Measurements from ENCODE around the gene LYRM7. TPM values are rescaled to one million over a fixed set of nuclear protein-coding genes. Genes with fewer than 3 reads are reported as not detected.

LYRM7 gene
- total and polyA plus RNA-seq, 10 of the 15 experiments (the other 5 are each of a cell fraction or from before 2014, with no cell fraction given): 9.2 to 68.8 (median 20.2) TPM

GRCh38 chr5:131150408-131150807, 20.3 kb upstream of the LYRM7 start:
- no peak for ATAC-seq
- CTCF ChIA-PET: no interaction called here
- no peak overlapping the region for H2AFZ ChIP-seq (ENCODE audit: control insufficient read depth, low read depth, low read length)
- TF ChIP-seq PKNOX1 (IDR thresholded peaks at IDR 0.05): no peak
- no peak for TF ChIP-seq TCF7 (IDR thresholded peaks at IDR 0.05; ENCODE audit: borderline replicate concordance)
- POLR2A ChIA-PET: interaction anchor here (0.6 kb wide), 1 partner anchor 11 kb away, joined by 3 read pairs; no protein-coding TSS in a partner anchor
- no peak overlapping the region for H3K9ac ChIP-seq (ENCODE audit: control insufficient read depth, insufficient read depth, low read length)
- no peaks in the 10 kb centered on the region for H3K9me3 ChIP-seq (replicated peaks; ENCODE audit: control insufficient read depth, insufficient read depth, low read length)
- WGBS (ENCODE audit: insufficient coverage, insufficient replicate concordance, low lambda C conversion rate, missing lambda C conversion rate): 86% methylated on average over 7 of the region's 7 CpGs
- H3K4me1 ChIP-seq (ENCODE audit: control insufficient read depth, insufficient read depth, low read length): no peaks in the 10 kb centered on the region
- SMC1A ChIA-PET (ENCODE audit: uncharacterized antibody, unreplicated experiment): no interaction called here
- no peak for FAIRE-seq
- BruUV-seq (replicated peaks): no TSS peak
- no peak for DNase-seq (ENCODE audit: low read depth, low spot score)
- no peaks in the 10 kb centered on the region for H4K20me1 ChIP-seq (ENCODE audit: control insufficient read depth, insufficient read depth)
- H3K79me2 ChIP-seq (ENCODE audit: control insufficient read depth, insufficient read depth, low read length): no peaks in the 10 kb centered on the region
- intact Hi-C loops (cut with micrococcal nuclease; ENCODE audit: unreplicated experiment) (no loop called here), in situ Hi-C loops (cut with MboI) (no loop called here)
- H3K4me3 ChIP-seq: no peak overlapping the region
- no peaks in the 10 kb centered on the region for H3K36me3 ChIP-seq (ENCODE audit: control insufficient read depth in 2 of 2, insufficient read depth in 2 of 2, low read length in 1 of 2)
- no peak overlapping the region for H3K27ac ChIP-seq (ENCODE audit: control insufficient read depth, insufficient read depth)
- H3K4me2 ChIP-seq (ENCODE audit: control insufficient read depth, insufficient read depth): no peak overlapping the region
- RAD21 ChIA-PET (ENCODE audit: unreplicated experiment): interaction anchor here (0.5 kb wide), 1 partner anchor 234 kb away, joined by 3 read pairs; no protein-coding TSS in a partner anchor
- no peaks in the 10 kb centered on the region for H3K27me3 ChIP-seq (replicated peaks in 1 of 2; ENCODE audit: control insufficient read depth in 2 of 2, insufficient read depth in 2 of 2, low read length in 1 of 2)

DNA sequence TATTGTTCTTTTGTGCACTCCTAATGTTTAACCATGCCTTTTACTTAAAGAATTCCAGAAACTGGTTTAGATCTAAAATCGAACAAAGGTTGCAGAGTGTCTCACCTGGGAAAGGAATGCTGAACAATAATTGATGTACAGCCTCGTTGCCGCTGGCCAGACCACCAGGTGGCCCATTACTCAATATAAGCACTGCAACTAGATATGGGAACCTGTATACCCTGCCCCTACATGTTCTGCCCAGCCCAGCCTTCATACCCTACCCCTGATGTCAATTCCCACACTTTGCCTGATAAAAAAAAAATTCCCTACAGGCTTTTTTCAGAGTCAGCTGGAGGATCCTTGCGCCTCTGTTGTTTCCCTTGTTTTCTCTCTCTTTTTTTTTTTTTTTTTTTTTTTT, 19.5 kb upstream of the LYRM7 start:
- ChIA-PET SMC1A (ENCODE audit: uncharacterized antibody, unreplicated experiment) (no interaction called here), RAD21 (ENCODE audit: unreplicated experiment) (no interaction called here), POLR2A (interaction anchor here (1.0 kb wide), 1 partner anchor 10 kb away, joined by 4 read pairs; no protein-coding TSS in a partner anchor), CTCF (no interaction called here)
- BruUV-seq (replicated peaks): no TSS peak
- no peaks in the 10 kb centered on the region for H3K4me1 ChIP-seq (ENCODE audit: control insufficient read depth, insufficient read depth, low read length)
- FAIRE-seq (no peak), DNase-seq (ENCODE audit: low read depth, low spot score) (no peak), ATAC-seq (no peak)
- H2AFZ ChIP-seq (ENCODE audit: control insufficient read depth, low read depth, low read length): no peak overlapping the region
- no peaks in the 10 kb centered on the region for H3K9me3 ChIP-seq (replicated peaks; ENCODE audit: control insufficient read depth, insufficient read depth, low read length)
- no peak overlapping the region for H3K4me2 ChIP-seq (ENCODE audit: control insufficient read depth, insufficient read depth)
- H4K20me1 ChIP-seq (ENCODE audit: control insufficient read depth, insufficient read depth): no peaks in the 10 kb centered on the region
- no peaks in the 10 kb centered on the region for H3K79me2 ChIP-seq (ENCODE audit: control insufficient read depth, insufficient read depth, low read length)
- intact Hi-C loops (cut with micrococcal nuclease; ENCODE audit: unreplicated experiment) (no loop called here), in situ Hi-C loops (cut with MboI) (no loop called here)
- no peak overlapping the region for H3K27ac ChIP-seq (ENCODE audit: control insufficient read depth, insufficient read depth)
- H3K27me3 ChIP-seq (replicated peaks in 1 of 2; ENCODE audit: control insufficient read depth in 2 of 2, insufficient read depth in 2 of 2, low read length in 1 of 2): no peaks in the 10 kb centered on the region
- no peak overlapping the region for H3K4me3 ChIP-seq
- no peak for TF ChIP-seq NFYA (IDR thresholded peaks at IDR 0.05; ENCODE audit: borderline replicate concordance, low read depth, low read length)
- 85% methylated on average over 4 of the region's 4 CpGs for WGBS (ENCODE audit: insufficient coverage, insufficient replicate concordance, low lambda C conversion rate, missing lambda C conversion rate)
- H3K36me3 ChIP-seq (ENCODE audit: control insufficient read depth in 2 of 2, insufficient read depth in 2 of 2, low read length in 1 of 2): no peaks in the 10 kb centered on the region
- H3K9ac ChIP-seq (ENCODE audit: control insufficient read depth, insufficient read depth, low read length): no peak overlapping the region
